Activated CD8-positive, alpha-beta memory T cell treated with anti-CD3 and anti-CD28 coated beads for 1 hour (primary cell): ENCODE results near the gene TP53I13.

Source experiments
- DNase-seq, 2 donors: peaks; one replicate each; pipeline ENCODE4 v3.0.0-alpha.2; 2020; ENCODE audit warnings: low read depth in 1 of 2; ENCODE audit errors: extremely low read depth in 1 of 2

The TP53I13 gene

GRCh38 chr17:29591737-29592608, 23.5 kb downstream of the TP53I13 start:
- DNase-seq, result peak in 1 of 2 donors; percentile 61

GRCh38 chr17:29592850-29593551, 24.5 kb downstream of the TP53I13 start, which contains the start of gene ANKRD13B:
Gene ANKRD13B (plus strand): TSS chr17:29593132. CDS start chr17:29593622, 490 bp downstream.
- no peak for DNase-seq

- DNase-seq, result no peak
Measured at GRCh38 chr17:29593591-29594518, 25.4 kb downstream of the TP53I13 start.

- DNase-seq, result no peak
Measured at GRCh38 chr17:29594519-29595090, 26.1 kb downstream of the TP53I13 start.

GRCh38 chr17:29595107-29595942, 26.8 kb downstream of the TP53I13 start:
- no peak for DNase-seq

- DNase-seq, result no peak
Measured at GRCh38 chr17:29595943-29596774, 27.7 kb downstream of the TP53I13 start.

- no peak for DNase-seq
Measured at GRCh38 chr17:29596811-29597210, 28.3 kb downstream of the TP53I13 start.

- no peak for DNase-seq
Measured at GRCh38 chr17:29597361-29598172, 29.1 kb downstream of the TP53I13 start.

GRCh38 chr17:29603109-29603674, 34.7 kb downstream of the TP53I13 start:
- no peak for DNase-seq

GRCh38 chr17:29607557-29608195, 39.2 kb downstream of the TP53I13 start:
- no peak for DNase-seq

- DNase-seq, result no peak
Measured at GRCh38 chr17:29608986-29609385, 40.5 kb downstream of the TP53I13 start.

GRCh38 chr17:29610395-29610794, 41.9 kb downstream of the TP53I13 start:
- DNase-seq, result no peak

- no peak for DNase-seq
Measured at GRCh38 chr17:29611351-29612093, 43.0 kb downstream of the TP53I13 start.

GRCh38 chr17:29612094-29612403, 43.5 kb downstream of the TP53I13 start:
- no peak for DNase-seq

GRCh38 chr17:29612404-29613280, 44.1 kb downstream of the TP53I13 start:
- DNase-seq, result no peak
